PC-9 (cell line): ENCODE results near the gene TRIP13. TPM values are rescaled to one million over a fixed set of nuclear protein-coding genes. Genes with fewer than 3 reads are reported as not detected.

Experiments used
- BruUV-seq: library from RNA; stranded (reverse); fragments of 400-500 nt; replicated peaks from 2 replicates; lab custom pipeline; 2021; lab: Mats Ljungman, UMichigan
- CTCF ChIA-PET: fragments of 300-600 bp; sonication (Branson Sonifier 250); formaldehyde crosslinking; loops from one replicate; lab custom pipeline; 2022; ENCODE audit warnings: antibody characterized with exemption; lab: Charles Lee
- POLR2A ChIA-PET: fragments of 300-600 bp; sonication (Branson Sonifier 250); formaldehyde crosslinking; loops from one replicate; lab custom pipeline; 2022; ENCODE audit warnings: antibody characterized with exemption; ENCODE audit not compliant: unreplicated experiment; lab: Charles Lee
- DNase-seq, 2 experiments: peaks; one replicate each; pipeline versions ENCODE4 v3.0.0 to v3.0.0-alpha.2; 2015 to 2022; ENCODE audit warnings: mixed read lengths in 1 of 2
- H2AFZ ChIP-seq: fragments of 200-600 bp; sonication (generic); 2 replicates; pipeline ENCODE4 v1.8.1; 2017; ENCODE audit warnings: antibody characterized with exemption
- H3F3A ChIP-seq: fragments of 200-600 bp; sonication (generic); 2 replicates; pipeline ENCODE4 v1.8.1; 2017; ENCODE audit warnings: antibody characterized with exemption, mild to moderate bottlenecking, low read depth; ENCODE audit not compliant: insufficient read depth
- H3K27ac ChIP-seq: fragments of 200-600 bp; sonication (generic); 2 replicates; pipeline ENCODE4 v1.6.1; 2016; ENCODE audit warnings: mixed run types
- H3K27me3 ChIP-seq: fragments of 200-600 bp; sonication (generic); 2 replicates; pipeline ENCODE4 v1.6.1; 2016; ENCODE audit warnings: low read depth, mixed run types; ENCODE audit not compliant: insufficient read depth
- H3K36me3 ChIP-seq: fragments of 200-600 bp; sonication (generic); 2 replicates; pipeline ENCODE4 v1.6.1; 2016; ENCODE audit warnings: low read depth, mixed run types
- H3K4me1 ChIP-seq: fragments of 200-600 bp; sonication (generic); replicated peaks from 2 replicates; pipeline ENCODE4 v1.6.1; 2016; ENCODE audit warnings: mixed run types; ENCODE audit not compliant: insufficient read depth
- H3K4me2 ChIP-seq: fragments of 200-600 bp; sonication (generic); 2 replicates; pipeline ENCODE4 v1.6.1; 2017; ENCODE audit warnings: mixed run types
- H3K4me3 ChIP-seq: fragments of 200-600 bp; sonication (generic); 2 replicates; pipeline ENCODE4 v1.6.1; 2016; ENCODE audit warnings: mixed run types
- H3K79me2 ChIP-seq: fragments of 200-600 bp; sonication (generic); 2 replicates; pipeline ENCODE4 v1.6.1; 2017; ENCODE audit warnings: low read depth, mixed run types
- H3K9me2 ChIP-seq: fragments of 200-600 bp; sonication (generic); 2 replicates; pipeline ENCODE4 v1.8.1; 2017; ENCODE audit warnings: mild to moderate bottlenecking; ENCODE audit not compliant: insufficient read depth
- H3K9me3 ChIP-seq: fragments of 200-600 bp; sonication (generic); 2 replicates; pipeline ENCODE4 v1.8.1; 2016; ENCODE audit warnings: low read depth; ENCODE audit not compliant: insufficient read depth
- H4K20me1 ChIP-seq: fragments of 200-600 bp; sonication (generic); 2 replicates; pipeline ENCODE4 v1.8.1; 2017; ENCODE audit not compliant: insufficient read depth
- EZH2 ChIP-seq: fragments of 200-600 bp; sonication (generic); IDR thresholded peaks from 2 replicates; pipeline ENCODE4 v1.8.0; 2017; ENCODE audit warnings: antibody characterized with exemption, low read depth
- intact Hi-C: fragments of 100-400 bp; cut with micrococcal nuclease; formaldehyde crosslinking; loops from one replicate; pipeline ENCODE4 v1.10.0; 2022; ENCODE audit not compliant: unreplicated experiment
- total RNA-seq: library from RNA; stranded (reverse); gene quantifications from 2 replicates; pipeline ENCODE4 v1.2.3, GENCODE V29; 2021
- TF ChIP-seq, protein P1 (sequence below): fragments of 200-600 bp; sonication (generic); conservative IDR thresholded peaks from 2 replicates; pipeline ENCODE4 v1.6.1; 2017; ENCODE audit warnings: mixed run types, antibody characterized with exemption, mild to moderate bottlenecking, moderate library complexity

Gene TRIP13
- total RNA-seq, 1 experiment from 2014 or later = 74.0 TPM

GRCh38 chr5:868428-869135 is 24.1 kb upstream of the TRIP13 start:
- CTCF ChIA-PET = no interaction called here

GRCh38 chr5:870956-871355 is 21.7 kb upstream of the TRIP13 start:
- no peaks in the 10 kb centered on the region for H3K9me3 ChIP-seq
- peaks cover 44% of the 10 kb centered on the region for H3K36me3 ChIP-seq
- no TSS peak for BruUV-seq
- POLR2A ChIA-PET = no interaction called here
- no peaks in the 10 kb centered on the region for H3K9me2 ChIP-seq
- no peak for DNase-seq
- H3K79me2 ChIP-seq = no peaks in the 10 kb centered on the region
- H3K4me3 ChIP-seq = no peak overlapping the region
- no peaks in the 10 kb centered on the region for H3F3A ChIP-seq
- no peak overlapping the region for H3K4me2 ChIP-seq
- H3K27me3 ChIP-seq = no peaks in the 10 kb centered on the region
- no peaks in the 10 kb centered on the region for H3K4me1 ChIP-seq
- CTCF ChIA-PET = no interaction called here
- H4K20me1 ChIP-seq = peaks cover 25% of the 10 kb centered on the region
- no peak overlapping the region for H2AFZ ChIP-seq
- intact Hi-C loops = no loop called here
- TF ChIP-seq, protein P1, sequence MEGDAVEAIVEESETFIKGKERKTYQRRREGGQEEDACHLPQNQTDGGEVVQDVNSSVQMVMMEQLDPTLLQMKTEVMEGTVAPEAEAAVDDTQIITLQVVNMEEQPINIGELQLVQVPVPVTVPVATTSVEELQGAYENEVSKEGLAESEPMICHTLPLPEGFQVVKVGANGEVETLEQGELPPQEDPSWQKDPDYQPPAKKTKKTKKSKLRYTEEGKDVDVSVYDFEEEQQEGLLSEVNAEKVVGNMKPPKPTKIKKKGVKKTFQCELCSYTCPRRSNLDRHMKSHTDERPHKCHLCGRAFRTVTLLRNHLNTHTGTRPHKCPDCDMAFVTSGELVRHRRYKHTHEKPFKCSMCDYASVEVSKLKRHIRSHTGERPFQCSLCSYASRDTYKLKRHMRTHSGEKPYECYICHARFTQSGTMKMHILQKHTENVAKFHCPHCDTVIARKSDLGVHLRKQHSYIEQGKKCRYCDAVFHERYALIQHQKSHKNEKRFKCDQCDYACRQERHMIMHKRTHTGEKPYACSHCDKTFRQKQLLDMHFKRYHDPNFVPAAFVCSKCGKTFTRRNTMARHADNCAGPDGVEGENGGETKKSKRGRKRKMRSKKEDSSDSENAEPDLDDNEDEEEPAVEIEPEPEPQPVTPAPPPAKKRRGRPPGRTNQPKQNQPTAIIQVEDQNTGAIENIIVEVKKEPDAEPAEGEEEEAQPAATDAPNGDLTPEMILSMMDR = no peak
- no peak for TF ChIP-seq EZH2
- no peak overlapping the region for H3K27ac ChIP-seq

More at GRCh38 chr5:868428-869135, 24.1 kb upstream of the TRIP13 start:
- no peak for TF ChIP-seq EZH2
- TF ChIP-seq, protein P1 = no peak
- BruUV-seq = no TSS peak
- Histone ChIP-seq H3K79me2 (no peaks in the 10 kb centered on the region), H3K9me3 (no peaks in the 10 kb centered on the region), H3K4me3 (no peak overlapping the region), H3F3A (no peaks in the 10 kb centered on the region), H3K4me1 (no peaks in the 10 kb centered on the region), H4K20me1 (peaks cover 23% of the 10 kb centered on the region), H3K9me2 (no peaks in the 10 kb centered on the region), H3K4me2 (no peak overlapping the region), H3K36me3 (peaks cover 32% of the 10 kb centered on the region), H2AFZ (no peak overlapping the region), H3K27me3 (no peaks in the 10 kb centered on the region), H3K27ac (no peak overlapping the region)
- POLR2A ChIA-PET = no interaction called here
- DNase-seq = no peak
- intact Hi-C loops = no loop called here

- no peaks in the 10 kb centered on the region for H3K9me2 ChIP-seq
- H3K4me2 ChIP-seq = no peak overlapping the region
- H2AFZ ChIP-seq = no peak overlapping the region
- POLR2A ChIA-PET = no interaction called here
- CTCF ChIA-PET = interaction anchor here (0.5 kb wide), 1 partner anchor 776 kb away, joined by 5 read pairs; no protein-coding TSS in a partner anchor
- no peaks in the 10 kb centered on the region for H3K27me3 ChIP-seq
- H3K27ac ChIP-seq = no peak overlapping the region
- H3K4me1 ChIP-seq = no peaks in the 10 kb centered on the region
- intact Hi-C loops = no loop called here
- H3F3A ChIP-seq = no peaks in the 10 kb centered on the region
- no peaks in the 10 kb centered on the region for H3K79me2 ChIP-seq
- H3K36me3 ChIP-seq = peaks cover 52% of the 10 kb centered on the region
- H3K4me3 ChIP-seq = no peak overlapping the region
- DNase-seq = no peak
- no peak for TF ChIP-seq EZH2
- TF ChIP-seq, protein P1 = no peak
- peaks cover 17% of the 10 kb centered on the region for H4K20me1 ChIP-seq
- BruUV-seq = no TSS peak
- no peaks in the 10 kb centered on the region for H3K9me3 ChIP-seq
Measured at GRCh38 chr5:871596-872298, 20.9 kb upstream of the TRIP13 start.
